Mucosa of rectum (tissue), 2 donors: Measurements from ENCODE around the gene VWA5A.

ENCODE experiments used
- H3K27ac ChIP-seq, 2 donors: one replicate each; pipeline ENCODE4 v1.7.0; 2013; ENCODE audit warnings: inconsistent platforms in 2 of 2, low read depth in 2 of 2, low read length in 2 of 2
- H3K27me3 ChIP-seq, 2 donors: one replicate each; pipeline ENCODE4 v1.7.0; 2013; ENCODE audit warnings: low read length in 2 of 2; ENCODE audit not compliant: control insufficient read depth in 2 of 2, insufficient read depth in 2 of 2
- H3K36me3 ChIP-seq, 2 donors: one replicate each; pipeline ENCODE4 v1.7.0; 2013; ENCODE audit warnings: low read length in 2 of 2; ENCODE audit not compliant: control insufficient read depth in 2 of 2, insufficient read depth in 2 of 2
- H3K4me1 ChIP-seq, 2 donors: one replicate each; pipeline ENCODE4 v1.7.0; 2013; ENCODE audit warnings: low read length in 2 of 2, mild to moderate bottlenecking in 1 of 2; ENCODE audit not compliant: control insufficient read depth in 2 of 2, insufficient read depth in 2 of 2
- H3K4me3 ChIP-seq, 2 donors: one replicate each; pipeline ENCODE4 v1.7.0; 2013; ENCODE audit warnings: low read length in 2 of 2
- H3K9ac ChIP-seq, 2 donors: one replicate each; pipeline ENCODE4 v1.7.0; 2013; ENCODE audit warnings: low read length in 2 of 2, low read depth in 1 of 2, mild to moderate bottlenecking in 1 of 2
- H3K9me3 ChIP-seq, 2 donors: one replicate each; pipeline ENCODE4 v1.7.0; 2013; ENCODE audit warnings: low read length in 2 of 2; ENCODE audit not compliant: control insufficient read depth in 2 of 2
- donor health status: healthy.
- donor health status: Normal muscosa, but diverticular disease.

VWA5A gene

GRCh38 chr11:124183068-124183467 is 67.8 kb downstream of the VWA5A start, which contains the start of gene OR10D3:
Gene OR10D3 (plus strand): TSS chr11:124183345. CDS start chr11:124185270, 1,925 bp downstream.
- Histone ChIP-seq H3K4me3 (no peak within 1 kb of the TSS), H3K9ac (no peak within 1 kb of the TSS), H3K27me3 (no peaks in the 10 kb centered on the region), H3K36me3 (no peaks in the 10 kb centered on the region), H3K4me1 (no peaks in the 10 kb centered on the region), H3K27ac (no peak within 1 kb of the TSS), H3K9me3 (no peaks in the 10 kb centered on the region)

- Histone ChIP-seq H3K9ac (no peak overlapping the region), H3K9me3 (no peaks in the 10 kb centered on the region), H3K36me3 (no peaks in the 10 kb centered on the region), H3K4me1 (peaks cover 0 to 6% of the 10 kb centered on the region in 2 donors), H3K27me3 (no peaks in the 10 kb centered on the region), H3K27ac (no peak overlapping the region), H3K4me3 (no peak overlapping the region)
Measured at GRCh38 chr11:124190298-124191139, 75.3 kb downstream of the VWA5A start.

- Histone ChIP-seq H3K4me3 (no peak overlapping the region), H3K36me3 (no peaks in the 10 kb centered on the region), H3K27ac (no peak overlapping the region), H3K9me3 (no peaks in the 10 kb centered on the region), H3K4me1 (peaks cover 0 to 6% of the 10 kb centered on the region in 2 donors), H3K9ac (no peak overlapping the region), H3K27me3 (no peaks in the 10 kb centered on the region)
Measured at GRCh38 chr11:124193221-124194010, 78.2 kb downstream of the VWA5A start.

GRCh38 chr11:124194293-124195188 is 79.3 kb downstream of the VWA5A start:
- H3K27ac ChIP-seq = peak overlapping the region; percentile 5 to 34

GRCh38 chr11:124195189-124195734 is 80.0 kb downstream of the VWA5A start:
- Histone ChIP-seq H3K27me3 (no peaks in the 10 kb centered on the region), H3K9me3 (no peaks in the 10 kb centered on the region), H3K27ac (no peak overlapping the region), H3K9ac (no peak overlapping the region), H3K4me1 (peaks cover 0 to 6% of the 10 kb centered on the region in 2 donors), H3K36me3 (no peaks in the 10 kb centered on the region), H3K4me3 (no peak overlapping the region)

More at GRCh38 chr11:124194293-124195188, 79.3 kb downstream of the VWA5A start:
- Histone ChIP-seq H3K9me3 (no peaks in the 10 kb centered on the region), H3K4me1 (peaks cover 0 to 6% of the 10 kb centered on the region in 2 donors), H3K36me3 (no peaks in the 10 kb centered on the region), H3K9ac (no peak overlapping the region), H3K4me3 (peak overlapping the region in 1 of 2 donors; percentile 16), H3K27me3 (no peaks in the 10 kb centered on the region)
